GM19397 (cell line): ENCODE measurements around the gene BDH1.
"Not testable (repeated sequence)": the region's sequence is repeated elsewhere in the genome, so short reads cannot be mapped to it uniquely, and the experiment has no call there.

Experiments
- ATAC-seq: cut with Tn5 transposase; IDR thresholded peaks from one replicate; pipeline ENCODE4 v1.9.1; 2021; ENCODE audit warnings: mild to moderate bottlenecking, moderate library complexity; ENCODE audit not compliant: unreplicated experiment

BDH1 gene

GRCh38 chr3:197490098-197491058 is 65.4 kb downstream of the BDH1 start:
- ATAC-seq = no peak

- ATAC-seq = no peak
Measured at GRCh38 chr3:197487911-197488391, 67.8 kb downstream of the BDH1 start.

- no peak for ATAC-seq
Measured at GRCh38 chr3:197486861-197487260, 68.9 kb downstream of the BDH1 start.

- ATAC-seq = no peak
Measured at GRCh38 chr3:197485143-197485542, 70.6 kb downstream of the BDH1 start.

GRCh38 chr3:197484204-197484901 is 71.4 kb downstream of the BDH1 start:
- ATAC-seq = no peak

GRCh38 chr3:197482001-197482400 is 73.8 kb downstream of the BDH1 start:
- no peak for ATAC-seq

- no peak for ATAC-seq
Measured at GRCh38 chr3:197480320-197480719, 75.4 kb downstream of the BDH1 start.

- no peak for ATAC-seq
Measured at GRCh38 chr3:197478746-197479668, 76.8 kb downstream of the BDH1 start.

GRCh38 chr3:197477816-197478215 is 78.0 kb downstream of the BDH1 start:
- not testable (repeated sequence) for ATAC-seq

GRCh38 chr3:197475997-197476525 is 79.7 kb downstream of the BDH1 start:
- no peak for ATAC-seq

GRCh38 chr3:197475514-197475913 is 80.3 kb downstream of the BDH1 start:
- no peak for ATAC-seq

GRCh38 chr3:197472151-197472550 is 83.6 kb downstream of the BDH1 start:
- no peak for ATAC-seq

GRCh38 chr3:197471221-197472010 is 84.4 kb downstream of the BDH1 start:
- ATAC-seq = no peak

- no peak for ATAC-seq
Measured at GRCh38 chr3:197468866-197469382, 86.8 kb downstream of the BDH1 start.

- no peak for ATAC-seq
Measured at GRCh38 chr3:197468167-197468566, 87.6 kb downstream of the BDH1 start.

GRCh38 chr3:197466586-197467399 is 89.0 kb downstream of the BDH1 start:
- ATAC-seq = no peak

- ATAC-seq = no peak
Measured at GRCh38 chr3:197465996-197466549, 89.7 kb downstream of the BDH1 start.
